ENCODE data around the gene GPAT3.

DNA sequence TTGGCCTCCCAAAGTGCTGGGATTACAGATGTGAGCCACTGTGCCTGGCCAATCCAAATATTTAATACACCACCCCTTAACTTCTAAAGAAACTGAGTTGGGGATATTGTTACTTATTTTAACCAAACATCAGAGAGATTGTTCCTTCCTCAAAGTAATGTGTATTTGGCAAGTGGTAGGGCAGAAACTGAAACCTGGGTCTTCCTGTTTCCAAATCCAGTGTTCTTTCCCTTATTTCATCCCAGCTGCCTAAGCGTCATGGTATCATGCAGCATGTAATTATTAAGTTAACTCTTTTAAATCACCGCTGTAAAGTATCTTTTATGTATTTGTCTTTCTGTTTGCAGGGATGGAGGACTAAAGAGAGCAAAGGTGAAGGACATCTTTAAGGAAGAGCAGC, 68.4 kb downstream of the GPAT3 start:
- TF ChIP-seq CEBPB (IDR thresholded peaks at IDR 0.05; ENCODE audit: low read depth, low read length) (no peak), CREB1 (IDR thresholded peaks at IDR 0.05) (no peak), POLR2A (IDR thresholded peaks at IDR 0.05; ENCODE audit: control extremely low read depth in 1 of 2, low read depth in 2 of 2, low read length in 2 of 2) (no peak), CTCF (IDR thresholded peaks at IDR 0.05; ENCODE audit: control extremely low read depth in 1 of 3, insufficient read depth in 1 of 3, low read depth in 1 of 3, low read length in 3 of 3) (no peak), EP300 (IDR thresholded peaks at IDR 0.05; ENCODE audit: borderline replicate concordance in 1 of 2, low read depth in 2 of 2, low read length in 2 of 2) (no peak), SRF (IDR thresholded peaks at IDR 0.05; ENCODE audit: low read depth, low read length) (no peak)

All from H1 (cell line).